HEK293T (cell line): Measurements from ENCODE around the gene CEP57L1.

Experiments
- BHLHE40 ChIP-seq: fragments of 450-650 bp; IDR thresholded peaks from 2 replicates; pipeline ENCODE4 v1.6.1; 2016; ENCODE audit warnings: mild to moderate bottlenecking, moderate library complexity, borderline replicate concordance
- CTBP1 ChIP-seq: fragments of 450-650 bp; IDR thresholded peaks from 2 replicates; pipeline ENCODE4 v1.6.1; 2016; ENCODE audit warnings: borderline replicate concordance
- ELF4 ChIP-seq: fragments of 450-650 bp; IDR thresholded peaks from 2 replicates; pipeline ENCODE4 v1.6.1; 2017; ENCODE audit warnings: antibody characterized with exemption
- FOXA1 ChIP-seq: fragments of 450-650 bp; IDR thresholded peaks from 2 replicates; pipeline ENCODE4 v1.6.1; 2016; ENCODE audit warnings: mild to moderate bottlenecking
- FOXK2 ChIP-seq: fragments of 450-650 bp; IDR thresholded peaks from 2 replicates; pipeline ENCODE4 v1.6.1; 2016; ENCODE audit warnings: mild to moderate bottlenecking
- FOXM1 ChIP-seq: fragments of 450-650 bp; IDR thresholded peaks from 2 replicates; pipeline ENCODE4 v1.6.1; 2017; ENCODE audit warnings: mild to moderate bottlenecking, borderline replicate concordance
- HDGF ChIP-seq: fragments of 450-650 bp; IDR thresholded peaks from 2 replicates; pipeline ENCODE4 v1.6.1; 2017; ENCODE audit warnings: antibody characterized with exemption, borderline replicate concordance
- L3MBTL2 ChIP-seq: fragments of 450-650 bp; conservative IDR thresholded peaks from 2 replicates; pipeline ENCODE4 v1.6.1; 2016; ENCODE audit warnings: mild to moderate bottlenecking
- NFRKB ChIP-seq: fragments of 450-650 bp; IDR thresholded peaks from 2 replicates; pipeline ENCODE4 v1.6.1; 2016; ENCODE audit warnings: mild to moderate bottlenecking, moderate library complexity
- SP1 ChIP-seq: fragments of 450-650 bp; IDR thresholded peaks from 2 replicates; pipeline ENCODE4 v1.6.1; 2017
- SUZ12 ChIP-seq: fragments of 450-650 bp; IDR thresholded peaks from 2 replicates; pipeline ENCODE4 v1.6.1; 2016; ENCODE audit warnings: mild to moderate bottlenecking
- TARDBP ChIP-seq: fragments of 450-650 bp; IDR thresholded peaks from 2 replicates; pipeline ENCODE4 v1.6.1; 2016
- ZNF384 ChIP-seq: fragments of 450-650 bp; IDR thresholded peaks from 2 replicates; pipeline ENCODE4 v1.6.1; 2016
- TF ChIP-seq, protein P1 (sequence below): fragments of 450-650 bp; IDR thresholded peaks from 2 replicates; pipeline ENCODE4 v1.6.1; 2016

DNA sequence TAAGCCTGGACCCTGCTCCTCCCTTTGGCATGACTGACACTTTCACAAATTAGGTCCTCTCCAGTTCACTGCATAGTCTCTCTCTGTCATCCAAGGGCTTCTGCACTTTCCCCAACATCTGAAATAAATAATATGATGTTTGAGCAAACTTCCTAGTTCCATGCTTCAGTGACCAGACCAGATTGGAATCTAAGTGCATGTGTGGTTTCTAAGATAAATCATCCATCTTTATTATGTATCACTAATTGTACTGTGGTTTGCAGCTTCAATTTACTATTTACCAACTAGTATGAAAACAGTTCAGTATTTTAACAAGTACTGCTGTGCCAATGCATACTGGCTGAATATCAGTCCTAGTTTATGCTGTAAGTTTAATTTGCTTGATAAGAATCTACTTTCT, 19.4 kb upstream of the CEP57L1 start:
- TF ChIP-seq ZNF384 (no peak), BHLHE40 (no peak), TARDBP (no peak), NFRKB (no peak), FOXA1 (no peak), ELF4 (no peak), SP1 (no peak), FOXK2 (no peak), L3MBTL2 (no peak), FOXM1 (no peak), SUZ12 (no peak), HDGF (no peak), CTBP1 (no peak)
- TF ChIP-seq, protein P1, sequence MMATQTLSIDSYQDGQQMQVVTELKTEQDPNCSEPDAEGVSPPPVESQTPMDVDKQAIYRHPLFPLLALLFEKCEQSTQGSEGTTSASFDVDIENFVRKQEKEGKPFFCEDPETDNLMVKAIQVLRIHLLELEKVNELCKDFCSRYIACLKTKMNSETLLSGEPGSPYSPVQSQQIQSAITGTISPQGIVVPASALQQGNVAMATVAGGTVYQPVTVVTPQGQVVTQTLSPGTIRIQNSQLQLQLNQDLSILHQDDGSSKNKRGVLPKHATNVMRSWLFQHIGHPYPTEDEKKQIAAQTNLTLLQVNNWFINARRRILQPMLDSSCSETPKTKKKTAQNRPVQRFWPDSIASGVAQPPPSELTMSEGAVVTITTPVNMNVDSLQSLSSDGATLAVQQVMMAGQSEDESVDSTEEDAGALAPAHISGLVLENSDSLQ: no peak
